ENCODE results near the gene MRGPRF.
A peak's percentile ranks its signal among the peaks of the same experiment; 100 is the strongest.

The MRGPRF gene

DNA sequence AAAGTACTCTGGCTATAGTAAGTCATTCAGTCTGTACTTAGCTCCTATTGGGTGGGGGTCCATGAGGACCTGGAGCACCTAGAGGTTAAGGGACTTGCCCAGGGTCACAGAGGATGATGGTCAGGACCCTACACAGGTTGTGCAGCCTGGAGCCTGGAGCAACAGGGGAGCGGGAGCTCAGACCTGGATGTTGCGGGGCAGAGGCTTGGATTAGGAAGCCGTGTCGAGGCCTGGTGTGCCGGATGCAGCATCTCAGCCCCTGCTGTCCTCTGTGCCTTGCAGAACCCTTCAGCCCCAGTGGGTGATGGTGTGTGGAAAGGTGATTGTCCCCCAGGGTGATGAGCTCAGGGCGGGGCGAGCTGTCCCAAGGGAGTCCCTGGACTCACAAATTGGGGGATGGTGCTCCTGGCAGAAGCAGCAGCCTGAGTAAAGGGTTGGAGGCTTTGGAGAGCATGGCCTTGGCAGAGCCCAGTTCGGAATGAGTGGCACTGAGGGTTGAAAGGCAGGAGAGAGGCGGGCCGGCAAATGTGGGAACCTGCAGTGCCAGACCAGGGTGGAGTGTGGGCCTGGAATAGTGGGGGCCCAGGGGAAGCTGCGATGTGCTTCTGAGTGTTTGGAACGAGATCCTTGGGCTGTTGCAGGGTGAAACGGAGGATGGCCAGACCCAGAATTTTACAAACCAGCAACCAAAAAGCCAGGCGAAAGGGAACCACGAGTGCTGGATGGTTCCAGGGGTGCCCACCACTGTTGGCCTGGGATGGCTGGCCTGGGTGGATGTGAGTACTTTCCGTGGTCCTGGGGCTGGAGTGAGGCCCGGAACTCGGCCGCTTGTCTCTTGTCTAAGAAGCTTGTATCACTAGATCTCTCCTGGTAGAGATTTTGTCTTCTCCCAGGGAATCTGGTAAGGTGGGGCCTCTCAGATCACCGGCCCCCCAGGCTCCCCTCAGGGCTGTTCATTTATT lies 38.6 kb upstream of the MRGPRF start:
- FAIRE-seq (no peak), DNase-seq (ENCODE audit: insufficient read length, low spot score) (no peak)
- TF ChIP-seq POLR2AphosphoS5 (IDR thresholded peaks at IDR 0.05; ENCODE audit: low read depth, low read length) (no peak), TAF1 (IDR thresholded peaks at IDR 0.05; ENCODE audit: low read depth, low read length) (no peak), PAX5 (IDR thresholded peaks at IDR 0.05; ENCODE audit: insufficient read depth, low read length, severe bottlenecking) (no peak), POLR2A (IDR thresholded peaks at IDR 0.05; ENCODE audit: low read depth, low read length) (no peak)

DNA sequence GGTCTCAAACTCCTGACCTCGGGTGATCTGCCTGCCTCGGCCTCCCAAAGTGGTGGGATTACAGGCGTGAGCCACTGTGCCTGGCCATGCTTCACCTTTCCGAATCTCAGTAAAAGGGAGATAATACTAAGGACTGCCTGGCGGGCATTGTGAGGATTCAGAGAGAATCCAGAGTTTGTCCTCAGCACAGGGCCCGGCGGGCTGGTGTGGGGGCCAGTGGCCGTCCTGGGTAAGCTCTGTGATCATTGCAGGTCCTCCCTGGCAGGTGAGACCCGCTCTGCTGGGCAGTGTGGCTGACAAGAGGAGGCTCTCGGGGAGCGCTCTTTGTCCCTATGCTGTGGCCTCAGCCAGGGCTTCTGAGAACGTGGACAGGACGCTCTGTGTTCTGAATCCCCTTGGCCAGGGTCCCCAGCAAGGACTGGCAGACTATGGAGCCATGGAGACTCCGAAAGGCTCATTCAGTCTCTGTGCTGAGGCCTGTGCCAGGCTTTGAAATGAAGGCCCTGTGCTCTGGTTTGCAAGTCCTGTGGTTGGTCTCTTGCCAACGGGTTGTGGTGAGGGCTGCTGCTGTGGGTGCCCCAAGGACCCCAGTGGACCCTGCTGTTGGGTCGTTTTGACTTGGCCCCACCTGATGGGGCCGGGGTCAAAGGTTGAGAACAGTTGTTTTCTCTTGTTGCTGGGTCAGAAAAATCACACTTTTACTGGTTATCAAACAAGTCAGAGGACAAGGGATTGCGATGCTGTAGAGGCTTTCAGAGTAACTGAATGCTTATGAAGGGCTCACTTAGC lies 37.7 kb upstream of the MRGPRF start:
- FAIRE-seq = no peak
- no peak for TF ChIP-seq SPI1 (IDR thresholded peaks at IDR 0.05; ENCODE audit: low read depth, low read length)
- TF ChIP-seq POU2F2 (IDR thresholded peaks at IDR 0.05; ENCODE audit: low read depth, low read length) = no peak
- no peak for TF ChIP-seq POLR2A (IDR thresholded peaks at IDR 0.05; ENCODE audit: low read depth, low read length)
- no peak for TF ChIP-seq PAX5 (IDR thresholded peaks at IDR 0.05; ENCODE audit: insufficient read depth, low read length, severe bottlenecking)
- no peak for TF ChIP-seq POLR2AphosphoS5 (IDR thresholded peaks at IDR 0.05; ENCODE audit: low read depth, low read length)
- no peak for TF ChIP-seq TAF1 (IDR thresholded peaks at IDR 0.05; ENCODE audit: low read depth, low read length)

GRCh38 chr11:69049490-69049867 lies 36.4 kb upstream of the MRGPRF start:
- no peak for DNase-seq (ENCODE audit: insufficient read length, low spot score)
- TF ChIP-seq SPI1 (IDR thresholded peaks at IDR 0.05; ENCODE audit: low read depth, low read length) (peak; percentile 41; the same call in 1 of the 2 replicates), POU2F2 (IDR thresholded peaks at IDR 0.05; ENCODE audit: low read depth, low read length) (no peak)
- no peak for FAIRE-seq

More for the DNA sequence above, 37.7 kb upstream of the MRGPRF start:
- no peak for DNase-seq (ENCODE audit: insufficient read length, low spot score)

DNA sequence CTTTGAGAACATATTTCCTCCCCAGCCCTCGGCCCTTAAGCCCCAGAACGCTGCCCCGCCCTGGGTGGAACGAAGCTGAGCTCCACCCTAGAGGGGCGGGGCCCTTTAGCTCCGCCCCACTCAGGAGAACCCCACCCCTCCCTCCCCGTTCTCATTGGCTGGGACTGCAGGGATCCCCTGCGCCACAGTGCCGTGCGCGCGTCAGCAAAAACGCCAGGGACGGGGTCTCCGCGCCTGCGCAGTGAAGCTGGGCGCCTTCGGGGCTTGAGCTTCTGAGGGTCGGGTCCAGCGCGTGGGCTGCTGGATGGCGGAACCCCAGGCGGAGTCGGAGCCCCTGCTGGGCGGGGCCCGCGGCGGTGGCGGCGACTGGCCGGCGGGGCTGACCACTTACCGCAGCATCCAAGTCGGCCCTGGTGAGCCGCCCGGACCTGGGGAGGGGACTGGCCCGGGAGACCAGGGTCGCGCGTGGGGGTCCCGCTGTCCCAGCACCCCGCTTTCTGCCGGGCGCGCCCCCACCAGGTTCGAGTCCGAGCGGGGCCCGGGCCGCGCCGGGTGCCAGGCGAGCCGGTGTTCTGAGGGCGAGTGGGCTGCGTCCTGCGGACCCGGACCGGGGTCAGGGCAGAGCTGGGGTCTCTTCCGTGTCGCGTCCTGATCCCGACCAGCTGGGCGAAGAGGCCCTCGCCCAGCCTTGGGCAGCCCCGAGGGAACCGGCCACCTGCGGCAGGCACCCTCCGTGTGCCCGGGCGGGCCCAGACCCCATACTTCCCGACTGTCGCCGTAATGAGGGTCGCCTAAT lies 35.8 kb upstream of the MRGPRF start, which contains the start of gene TPCN2:
TPCN2 (plus strand) TSS at position 239 of the 796 bp plus-strand sequence; CDS start at position 305, 66 bp downstream.
- FAIRE-seq (peak; percentile 87), DNase-seq (ENCODE audit: insufficient read length, low spot score) (peak; percentile 98)
- TF ChIP-seq POU2F2 (IDR thresholded peaks at IDR 0.05; ENCODE audit: low read depth, low read length) (0 out of 2 replicates have a peak, but pooled peaks have one; percentile 5), SPI1 (IDR thresholded peaks at IDR 0.05; ENCODE audit: low read depth, low read length) (no peak), POLR2A (IDR thresholded peaks at IDR 0.05; ENCODE audit: low read depth, low read length) (peak; percentile 55; the same call in 1 of the 2 replicates), TAF1 (IDR thresholded peaks at IDR 0.05; ENCODE audit: low read depth, low read length) (peak; percentile 25; the same call in 1 of the 2 replicates)

DNA sequence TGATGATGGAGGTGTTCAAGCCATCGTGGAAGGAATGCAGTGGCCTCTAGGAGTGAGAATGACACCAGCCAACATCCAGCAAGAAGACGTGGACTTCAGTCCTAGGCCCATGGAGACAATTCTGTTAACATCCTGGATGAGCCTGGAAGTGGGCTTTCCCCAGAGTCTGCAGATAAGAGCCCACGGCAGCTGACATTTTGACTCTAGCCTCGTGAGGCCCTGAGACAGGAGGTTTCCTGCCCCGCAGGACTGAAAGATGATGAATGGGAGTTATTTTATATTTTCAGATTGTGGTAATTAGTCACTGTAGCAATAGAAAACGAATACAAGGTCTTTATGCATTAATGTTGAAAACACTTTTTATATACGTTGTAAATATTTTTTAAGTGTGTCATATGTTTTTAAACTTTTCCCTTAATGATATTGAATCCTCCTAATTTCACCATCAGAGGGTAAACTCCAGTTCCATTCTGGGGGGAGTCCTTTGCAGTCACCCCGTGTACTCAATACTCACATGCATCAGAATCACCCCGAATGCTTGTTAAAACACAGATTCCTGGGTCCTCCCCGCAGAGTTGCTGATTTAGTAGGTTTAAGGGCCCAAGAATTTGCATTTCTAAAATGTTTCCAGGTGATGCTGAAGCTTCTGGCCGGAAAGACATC lies 35.1 kb upstream of the MRGPRF start:
- TF ChIP-seq SPI1 (IDR thresholded peaks at IDR 0.05; ENCODE audit: low read depth, low read length) = no peak
- no peak for TF ChIP-seq POLR2A (IDR thresholded peaks at IDR 0.05; ENCODE audit: low read depth, low read length)
- no peak for TF ChIP-seq POLR2AphosphoS5 (IDR thresholded peaks at IDR 0.05; ENCODE audit: low read depth, low read length)
- 0 out of 2 replicates have a peak, but pooled peaks have one; percentile 7 for TF ChIP-seq POU2F2 (IDR thresholded peaks at IDR 0.05; ENCODE audit: low read depth, low read length)
- no peak for TF ChIP-seq TAF1 (IDR thresholded peaks at IDR 0.05; ENCODE audit: low read depth, low read length)
- no peak for TF ChIP-seq PAX5 (IDR thresholded peaks at IDR 0.05; ENCODE audit: insufficient read depth, low read length, severe bottlenecking)
- DNase-seq (ENCODE audit: insufficient read length, low spot score) (no peak), FAIRE-seq (no peak)

DNA sequence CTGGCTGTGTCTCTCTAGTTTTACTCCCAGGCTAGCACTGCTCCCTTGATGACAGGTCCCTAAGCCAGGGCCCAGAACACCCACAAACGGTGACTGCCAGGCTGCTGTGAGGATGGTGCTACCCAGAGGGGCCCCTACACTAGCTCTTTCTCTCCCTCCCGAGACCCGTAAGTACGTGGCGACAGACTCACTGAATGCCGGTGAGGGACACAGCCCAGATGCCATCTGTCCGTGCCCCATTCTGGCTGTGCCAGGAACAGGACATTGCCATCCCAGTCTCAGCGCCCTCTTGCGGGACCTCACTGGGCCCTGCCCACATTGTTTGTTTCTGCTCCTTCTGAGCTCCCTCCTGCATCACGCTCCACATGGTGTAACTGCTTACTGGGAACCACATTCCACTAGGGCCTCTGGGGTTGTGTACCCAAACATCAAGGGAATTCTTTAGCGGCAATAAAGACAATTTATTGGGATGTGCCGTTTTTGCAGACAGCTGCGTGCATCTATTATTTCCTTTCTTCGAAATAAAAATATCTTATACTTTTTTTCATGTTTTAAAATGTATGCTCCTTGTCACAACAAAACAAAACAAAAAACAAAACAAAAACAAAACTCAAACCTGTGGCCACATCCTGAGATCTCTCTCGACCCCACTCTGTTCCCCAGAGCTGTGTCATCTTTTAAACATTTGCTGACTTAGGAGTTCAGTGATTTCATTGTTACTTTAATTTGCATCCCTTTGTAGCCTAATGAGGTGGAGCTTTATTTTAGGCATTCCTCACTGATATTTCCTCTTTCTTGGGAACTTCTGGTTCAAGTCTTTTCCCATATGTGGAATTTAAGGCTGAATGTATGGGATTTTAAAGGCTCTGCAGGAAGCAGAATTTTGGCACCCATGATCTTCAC lies 31.3 kb upstream of the MRGPRF start:
- DNase-seq (ENCODE audit: insufficient read length, low spot score) (no peak), FAIRE-seq (no peak)
- TF ChIP-seq PAX5 (IDR thresholded peaks at IDR 0.05; ENCODE audit: insufficient read depth, low read length, severe bottlenecking) = no peak

DNA sequence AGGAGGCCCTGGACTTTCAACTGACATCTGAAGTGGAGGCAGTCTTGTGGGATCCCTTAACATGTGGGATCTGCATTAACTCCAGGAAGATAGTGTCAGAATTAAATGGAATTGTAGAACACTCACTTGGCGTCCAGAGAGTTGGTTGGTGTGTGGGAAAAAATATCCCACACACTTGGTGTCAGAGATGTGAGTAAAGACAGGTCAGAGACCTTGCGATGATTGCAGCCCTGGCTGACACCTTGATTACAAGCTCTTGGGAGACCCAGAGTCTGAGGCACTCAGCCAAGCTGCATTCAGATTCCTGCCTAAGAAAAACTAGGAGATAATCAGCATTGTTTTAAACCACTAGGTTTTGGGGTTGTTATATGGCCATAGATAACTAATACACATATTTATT lies 28.5 kb upstream of the MRGPRF start:
- DNase-seq (ENCODE audit: insufficient read length, low spot score) (no peak), FAIRE-seq (no peak)
- no peak for TF ChIP-seq PAX5 (IDR thresholded peaks at IDR 0.05; ENCODE audit: insufficient read depth, low read length, severe bottlenecking)
- TF ChIP-seq TAF1 (IDR thresholded peaks at IDR 0.05; ENCODE audit: low read depth, low read length) = no peak
- TF ChIP-seq POLR2AphosphoS5 (IDR thresholded peaks at IDR 0.05; ENCODE audit: low read depth, low read length) = no peak
- TF ChIP-seq SPI1 (IDR thresholded peaks at IDR 0.05; ENCODE audit: low read depth, low read length) = no peak
- no peak for TF ChIP-seq POU2F2 (IDR thresholded peaks at IDR 0.05; ENCODE audit: low read depth, low read length)
- no peak for TF ChIP-seq POLR2A (IDR thresholded peaks at IDR 0.05; ENCODE audit: low read depth, low read length)

- DNase-seq (ENCODE audit: insufficient read length, low spot score) = no peak
- TF ChIP-seq POLR2AphosphoS5 (IDR thresholded peaks at IDR 0.05; ENCODE audit: low read depth, low read length) = no peak
- no peak for FAIRE-seq
Observed at GRCh38 chr11:69040581-69041260, 27.7 kb upstream of the MRGPRF start.
